Breast epithelium (tissue), 4 donors: ENCODE results near the gene MAP3K14. TPM values are rescaled to one million over a fixed set of nuclear protein-coding genes. Genes with fewer than 3 reads are reported as not detected.
A peak's percentile ranks its signal among the peaks of the same experiment; 100 is the strongest.

Experiments
- DNase-seq, 2 donors: peaks; one replicate each; pipeline ENCODE4 v3.0.0-alpha.2; 2019; ENCODE audit warnings: low spot score in 2 of 2
- H3K27ac ChIP-seq, 2 donors: fragments of 200-600 bp; sonication (generic) in 1 of 2; one replicate each; pipeline ENCODE4 v1.5.1; 2016 to 2019; ENCODE audit warnings: mild to moderate bottlenecking in 1 of 2
- H3K27me3 ChIP-seq, 2 donors: fragments of 200-600 bp; sonication (generic) in 1 of 2; one replicate each; pipeline versions ENCODE4 v1.5.1 to v1.6.0; 2017 to 2019; ENCODE audit warnings: control low read depth in 1 of 2, mild to moderate bottlenecking in 1 of 2
- H3K36me3 ChIP-seq: fragments of 200-600 bp; one replicate; pipeline ENCODE4 v1.5.1; 2019
- H3K4me1 ChIP-seq, 2 donors: fragments of 200-600 bp; sonication (generic); one replicate each; pipeline ENCODE4 v1.5.1; 2016 to 2019; ENCODE audit warnings: control low read depth in 1 of 2
- H3K4me3 ChIP-seq, 3 donors: fragments of 200-600 bp; sonication (generic); 1 replicate in 2 of 3; 2 replicates in 1 of 3; pipeline ENCODE4 v1.5.1; 2016 to 2019; ENCODE audit warnings: mild to moderate bottlenecking in 3 of 3, moderate library complexity in 2 of 3
- H3K9me3 ChIP-seq, 2 donors: fragments of 200-600 bp; sonication (generic) in 1 of 2; one replicate each; pipeline ENCODE4 v1.5.1; 2016 to 2019; ENCODE audit warnings: control low read depth in 1 of 2
- POLR2A ChIP-seq: fragments of 450-650 bp; IDR thresholded peaks from one replicate; pipeline ENCODE4 v1.6.1; 2016; ENCODE audit warnings: antibody characterized with exemption, mild to moderate bottlenecking, moderate library complexity
- POLR2AphosphoS5 ChIP-seq, 3 donors: sonication (generic); formaldehyde crosslinking; IDR thresholded peaks; one replicate each; pipeline ENCODE4 v1.6.1; 2017; ENCODE audit warnings: antibody characterized with exemption in 3 of 3
- intact Hi-C: fragments of 100-400 bp; cut with DNase I; formaldehyde crosslinking; loops from one replicate; pipeline ENCODE4 v1.15.1; 2023; ENCODE audit warnings: low total_unique reads
- total RNA-seq, 3 donors: library from RNA; depleted of rRNA; stranded (reverse); fragments of >200 nt; gene quantifications; one replicate each; pipeline ENCODE4 v1.1.0, GENCODE V29; 2016
- TF ChIP-seq, protein P1 (sequence below), 3 donors: fragments of 450-650 bp; IDR thresholded peaks; one replicate each; pipeline ENCODE4 v1.5.1; 2016 to 2017; ENCODE audit warnings: antibody characterized with exemption in 3 of 3, mild to moderate bottlenecking in 3 of 3, moderate library complexity in 3 of 3

The MAP3K14 gene
- total RNA-seq, 3 donors from 2014 or later = 4.3 to 12.3 (median 6.9) TPM

GRCh38 chr17:45227101-45227925 lies 89.5 kb downstream of the MAP3K14 start:
- Histone ChIP-seq H3K27ac (peak overlapping the region; percentile 81 to 94), H3K36me3 (no peaks in the 10 kb centered on the region), H3K27me3 (no peaks in the 10 kb centered on the region), H3K4me3 (peak overlapping the region in 2 of 3 donors; percentile 12 to 57), H3K4me1 (peaks cover 4% of the 10 kb centered on the region in 2 donors), H3K9me3 (no peaks in the 10 kb centered on the region)
- intact Hi-C loops = no loop called here
- DNase-seq = no peak
- TF ChIP-seq POLR2AphosphoS5 (IDR thresholded peaks at IDR 0.05) = no peak
- TF ChIP-seq POLR2A = no peak
- TF ChIP-seq, protein P1, sequence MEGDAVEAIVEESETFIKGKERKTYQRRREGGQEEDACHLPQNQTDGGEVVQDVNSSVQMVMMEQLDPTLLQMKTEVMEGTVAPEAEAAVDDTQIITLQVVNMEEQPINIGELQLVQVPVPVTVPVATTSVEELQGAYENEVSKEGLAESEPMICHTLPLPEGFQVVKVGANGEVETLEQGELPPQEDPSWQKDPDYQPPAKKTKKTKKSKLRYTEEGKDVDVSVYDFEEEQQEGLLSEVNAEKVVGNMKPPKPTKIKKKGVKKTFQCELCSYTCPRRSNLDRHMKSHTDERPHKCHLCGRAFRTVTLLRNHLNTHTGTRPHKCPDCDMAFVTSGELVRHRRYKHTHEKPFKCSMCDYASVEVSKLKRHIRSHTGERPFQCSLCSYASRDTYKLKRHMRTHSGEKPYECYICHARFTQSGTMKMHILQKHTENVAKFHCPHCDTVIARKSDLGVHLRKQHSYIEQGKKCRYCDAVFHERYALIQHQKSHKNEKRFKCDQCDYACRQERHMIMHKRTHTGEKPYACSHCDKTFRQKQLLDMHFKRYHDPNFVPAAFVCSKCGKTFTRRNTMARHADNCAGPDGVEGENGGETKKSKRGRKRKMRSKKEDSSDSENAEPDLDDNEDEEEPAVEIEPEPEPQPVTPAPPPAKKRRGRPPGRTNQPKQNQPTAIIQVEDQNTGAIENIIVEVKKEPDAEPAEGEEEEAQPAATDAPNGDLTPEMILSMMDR (IDR thresholded peaks at IDR 0.05) = no peak

GRCh38 chr17:45226576-45226975 lies 90.2 kb downstream of the MAP3K14 start:
- DNase-seq = no peak
- no peak for TF ChIP-seq POLR2AphosphoS5 (IDR thresholded peaks at IDR 0.05)
- no peaks in the 10 kb centered on the region for H3K9me3 ChIP-seq
- peak overlapping the region; percentile 2 to 57 (median 12) for H3K4me3 ChIP-seq
- peak overlapping the region; percentile 81 to 94 for H3K27ac ChIP-seq
- H3K27me3 ChIP-seq = no peaks in the 10 kb centered on the region
- intact Hi-C loops = no loop called here
- no peaks in the 10 kb centered on the region for H3K36me3 ChIP-seq
- peaks cover 4 to 5% of the 10 kb centered on the region in 2 donors for H3K4me1 ChIP-seq

DNA sequence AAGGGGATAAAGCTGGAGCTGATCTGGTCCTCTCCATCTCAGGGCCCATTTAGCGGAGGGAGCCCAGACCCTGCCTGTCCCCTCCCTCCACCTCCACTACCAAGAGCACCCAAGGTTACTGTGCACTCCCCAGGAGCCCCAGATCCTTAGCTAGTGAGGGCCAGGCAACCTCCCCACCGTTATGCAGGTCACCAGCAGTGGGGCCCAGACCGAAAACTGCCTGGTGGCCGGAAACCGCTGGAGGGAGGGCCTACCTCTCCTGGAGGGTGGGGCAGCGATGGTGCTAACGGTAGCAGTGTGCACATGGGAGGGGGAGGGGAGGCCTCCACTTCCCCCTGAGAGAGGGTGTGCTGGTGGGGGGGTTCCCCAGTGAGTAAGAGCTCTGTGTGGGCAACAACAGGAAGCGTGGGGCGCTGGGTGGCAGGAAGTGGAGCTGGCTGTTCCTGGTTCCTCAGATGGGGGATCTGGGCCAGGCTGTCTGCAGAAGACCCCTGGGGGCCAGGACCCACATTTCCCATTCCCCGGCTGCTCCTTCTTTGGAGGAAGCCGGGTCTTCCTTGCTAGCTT lies 90.8 kb downstream of the MAP3K14 start:
- intact Hi-C loops = no loop called here
- peak overlapping the region in 1 of 3 donors; percentile 2 for H3K4me3 ChIP-seq
- no peaks in the 10 kb centered on the region for H3K27me3 ChIP-seq
- H3K36me3 ChIP-seq = no peaks in the 10 kb centered on the region
- TF ChIP-seq, protein P1 (IDR thresholded peaks at IDR 0.05) = no peak
- TF ChIP-seq POLR2A (no peak), POLR2AphosphoS5 (IDR thresholded peaks at IDR 0.05) (no peak)
- H3K9me3 ChIP-seq = no peaks in the 10 kb centered on the region
- peaks cover 4 to 10% of the 10 kb centered on the region in 2 donors for H3K4me1 ChIP-seq
- H3K27ac ChIP-seq = peak overlapping the region; percentile 81 to 94
- peak in 1 of 2 donors; percentile 65 for DNase-seq

- Histone ChIP-seq H3K27ac (peak overlapping the region; percentile 81 to 94), H3K4me1 (peaks cover 4 to 11% of the 10 kb centered on the region in 2 donors), H3K4me3 (peak overlapping the region in 2 of 3 donors; percentile 8 to 22), H3K27me3 (no peaks in the 10 kb centered on the region), H3K36me3 (no peaks in the 10 kb centered on the region), H3K9me3 (no peaks in the 10 kb centered on the region)
- no peak for DNase-seq
- intact Hi-C loops = no loop called here
- TF ChIP-seq POLR2AphosphoS5 (IDR thresholded peaks at IDR 0.05) (no peak), POLR2A (no peak)
- TF ChIP-seq, protein P1 (IDR thresholded peaks at IDR 0.05) = no peak
Observed at GRCh38 chr17:45225051-45225700, 91.6 kb downstream of the MAP3K14 start.

- no peak for DNase-seq
- intact Hi-C loops = loop anchor here (5.0 kb wide), 1 partner anchor 163 kb away; no protein-coding TSS in a partner anchor
- peak overlapping the region; percentile 13 to 94 for H3K27ac ChIP-seq
- no peaks in the 10 kb centered on the region for H3K27me3 ChIP-seq
- H3K36me3 ChIP-seq = no peaks in the 10 kb centered on the region
- no peaks in the 10 kb centered on the region for H3K9me3 ChIP-seq
- H3K4me3 ChIP-seq = peak overlapping the region in 2 of 3 donors; percentile 8 to 22
- peaks cover 4 to 11% of the 10 kb centered on the region in 2 donors for H3K4me1 ChIP-seq
- TF ChIP-seq POLR2A (no peak), POLR2AphosphoS5 (IDR thresholded peaks at IDR 0.05) (no peak)
- TF ChIP-seq, protein P1 (IDR thresholded peaks at IDR 0.05) = no peak
Observed at GRCh38 chr17:45224671-45225050, 92.2 kb downstream of the MAP3K14 start.
